Measurements from ENCODE around the gene E2F4. TPM values are rescaled to one million over a fixed set of nuclear protein-coding genes. Genes with fewer than 3 reads are reported as not detected.

Gene E2F4
- polyA plus RNA-seq, 1 donor = 67.6 TPM

GRCh38 chr16:67200491-67200890 is 8.5 kb downstream of the E2F4 start:
- WGBS (ENCODE audit: insufficient coverage, low lambda C conversion rate) = no CpG with 5 or more reads among the region's 8 CpGs
- no peak overlapping the region for H3K27ac ChIP-seq (ENCODE audit: low read length)

DNA sequence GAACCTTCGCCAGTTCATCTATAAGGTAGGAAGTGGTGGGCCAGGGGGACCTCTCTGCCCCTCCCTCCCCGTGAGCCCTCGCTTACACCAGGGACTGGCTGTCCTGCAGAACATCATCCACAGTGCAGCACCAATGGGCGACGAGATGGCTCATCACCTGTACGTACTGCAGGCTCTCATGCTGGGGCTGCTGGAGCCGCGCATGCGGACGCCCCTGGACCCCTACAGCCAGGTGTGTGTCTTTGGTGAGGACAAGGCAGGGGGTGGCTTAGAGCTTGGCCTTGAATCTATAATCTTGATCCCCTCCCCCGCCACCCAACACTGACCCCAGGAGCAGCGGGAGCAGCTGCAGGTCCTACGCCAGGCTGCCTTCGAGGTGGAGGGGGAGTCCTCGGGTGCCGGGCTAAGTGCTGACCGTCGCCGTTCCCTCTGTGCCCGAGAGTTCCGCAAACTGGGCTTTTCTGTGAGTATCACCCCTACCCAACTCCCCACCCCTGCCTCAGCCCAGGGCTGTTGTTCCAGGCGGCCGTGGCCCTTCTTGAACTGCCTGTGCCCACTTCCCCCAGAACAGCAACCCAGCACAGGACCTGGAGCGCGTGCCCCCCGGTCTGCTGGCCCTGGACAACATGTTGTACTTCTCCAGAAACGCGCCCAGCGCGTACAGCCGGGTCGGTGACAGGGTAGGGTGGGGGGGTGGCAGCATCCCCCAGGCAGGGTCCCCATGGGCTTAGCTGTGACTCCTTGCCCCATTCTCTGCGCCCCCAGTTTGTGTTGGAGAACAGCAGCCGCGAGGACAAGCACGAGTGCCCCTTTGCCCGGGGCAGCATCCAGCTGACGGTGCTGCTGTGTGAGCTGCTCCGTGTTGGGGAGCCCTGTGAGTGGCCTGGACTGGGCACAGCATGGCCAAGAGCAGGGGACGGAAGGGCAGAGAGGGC is 9.7 kb downstream of the E2F4 start:
- Histone ChIP-seq H3K27me3 (ENCODE audit: control insufficient read depth, insufficient read depth, low read length) (no peaks in the 10 kb centered on the region), H3K36me3 (ENCODE audit: control insufficient read depth, insufficient read depth, low read length) (peaks cover 55% of the 10 kb centered on the region), H3K4me1 (ENCODE audit: control insufficient read depth, insufficient read depth, low read length) (peaks cover 20% of the 10 kb centered on the region), H3K9me3 (ENCODE audit: control insufficient read depth, low read depth, low read length) (no peaks in the 10 kb centered on the region), H3K4me3 (ENCODE audit: low read length) (no peak overlapping the region), H3K27ac (ENCODE audit: low read length) (no peak overlapping the region)
- no peak for DNase-seq
- no CpG with 5 or more reads among the region's 40 CpGs for WGBS (ENCODE audit: insufficient coverage, low lambda C conversion rate)

More at GRCh38 chr16:67200491-67200890, 8.5 kb downstream of the E2F4 start:
- peaks cover 20% of the 10 kb centered on the region for H3K4me1 ChIP-seq (ENCODE audit: control insufficient read depth, insufficient read depth, low read length)
- DNase-seq = no peak
- no peak overlapping the region for H3K4me3 ChIP-seq (ENCODE audit: low read length)
- H3K9me3 ChIP-seq (ENCODE audit: control insufficient read depth, low read depth, low read length) = no peaks in the 10 kb centered on the region
- no peaks in the 10 kb centered on the region for H3K27me3 ChIP-seq (ENCODE audit: control insufficient read depth, insufficient read depth, low read length)
- peaks cover 63% of the 10 kb centered on the region for H3K36me3 ChIP-seq (ENCODE audit: control insufficient read depth, insufficient read depth, low read length)

- H3K36me3 ChIP-seq (ENCODE audit: control insufficient read depth, insufficient read depth, low read length) = peaks cover 48% of the 10 kb centered on the region
- no peak for DNase-seq
- no peaks in the 10 kb centered on the region for H3K9me3 ChIP-seq (ENCODE audit: control insufficient read depth, low read depth, low read length)
- no CpG with 5 or more reads among the region's 12 CpGs for WGBS (ENCODE audit: insufficient coverage, low lambda C conversion rate)
- no peak overlapping the region for H3K27ac ChIP-seq (ENCODE audit: low read length)
- H3K4me3 ChIP-seq (ENCODE audit: low read length) = no peak overlapping the region
- H3K27me3 ChIP-seq (ENCODE audit: control insufficient read depth, insufficient read depth, low read length) = no peaks in the 10 kb centered on the region
- H3K4me1 ChIP-seq (ENCODE audit: control insufficient read depth, insufficient read depth, low read length) = peaks cover 18% of the 10 kb centered on the region
These were observed 10.5 kb downstream of the E2F4 start for GRCh38 chr16:67202426-67202825.

GRCh38 chr16:67202956-67203493 is 11.1 kb downstream of the E2F4 start:
- no CpG with 5 or more reads among the region's 23 CpGs for WGBS (ENCODE audit: insufficient coverage, low lambda C conversion rate)
- Histone ChIP-seq H3K9me3 (ENCODE audit: control insufficient read depth, low read depth, low read length) (no peaks in the 10 kb centered on the region), H3K4me1 (ENCODE audit: control insufficient read depth, insufficient read depth, low read length) (peaks cover 12% of the 10 kb centered on the region), H3K27me3 (ENCODE audit: control insufficient read depth, insufficient read depth, low read length) (no peaks in the 10 kb centered on the region), H3K4me3 (ENCODE audit: low read length) (no peak overlapping the region), H3K27ac (ENCODE audit: low read length) (no peak overlapping the region), H3K36me3 (ENCODE audit: control insufficient read depth, insufficient read depth, low read length) (peaks cover 42% of the 10 kb centered on the region)
- DNase-seq = no peak

GRCh38 chr16:67204076-67204475 is 12.1 kb downstream of the E2F4 start:
- Histone ChIP-seq H3K9me3 (ENCODE audit: control insufficient read depth, low read depth, low read length) (no peaks in the 10 kb centered on the region), H3K27ac (ENCODE audit: low read length) (no peak overlapping the region), H3K4me3 (ENCODE audit: low read length) (no peak overlapping the region), H3K4me1 (ENCODE audit: control insufficient read depth, insufficient read depth, low read length) (peaks cover 6% of the 10 kb centered on the region), H3K27me3 (ENCODE audit: control insufficient read depth, insufficient read depth, low read length) (no peaks in the 10 kb centered on the region), H3K36me3 (ENCODE audit: control insufficient read depth, insufficient read depth, low read length) (peaks cover 39% of the 10 kb centered on the region)
- DNase-seq = no peak
- no CpG with 5 or more reads among the region's 4 CpGs for WGBS (ENCODE audit: insufficient coverage, low lambda C conversion rate)

DNA sequence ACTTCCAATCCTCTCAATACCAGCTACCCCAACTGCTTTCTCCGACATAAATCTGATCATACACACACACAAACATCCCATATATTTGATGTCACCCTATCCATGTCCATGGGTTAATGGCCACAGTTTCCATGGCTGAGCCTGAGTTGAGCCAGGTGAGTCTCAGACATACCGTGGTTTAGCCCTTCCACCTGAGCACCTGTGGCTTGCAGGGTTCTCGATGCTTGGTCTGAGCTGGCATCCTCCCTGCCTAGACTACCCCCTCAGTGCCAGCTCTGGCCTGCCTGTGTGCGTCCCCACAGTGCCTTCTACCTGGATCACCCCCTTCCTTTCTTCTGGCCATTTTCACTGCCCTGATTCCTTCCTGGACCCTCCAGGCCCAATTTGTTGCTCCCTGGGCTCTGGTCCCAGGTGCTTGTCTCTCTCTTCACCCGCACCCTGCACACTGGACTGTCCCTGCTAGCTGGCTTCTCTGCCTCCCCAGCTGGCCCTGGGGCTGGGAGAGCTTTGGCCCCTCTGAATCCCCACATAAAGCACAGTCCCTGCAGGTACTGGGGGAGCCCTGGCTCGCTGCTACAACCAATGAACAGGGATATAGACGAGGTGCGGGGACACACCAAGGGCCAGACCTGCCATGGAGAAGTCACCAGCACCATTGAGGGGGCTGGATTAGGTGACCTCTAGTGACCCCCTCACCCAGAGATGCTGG is 14.3 kb downstream of the E2F4 start:
- Histone ChIP-seq H3K4me1 (ENCODE audit: control insufficient read depth, insufficient read depth, low read length) (no peaks in the 10 kb centered on the region), H3K36me3 (ENCODE audit: control insufficient read depth, insufficient read depth, low read length) (peaks cover 34% of the 10 kb centered on the region), H3K4me3 (ENCODE audit: low read length) (no peak overlapping the region), H3K27ac (ENCODE audit: low read length) (no peak overlapping the region), H3K27me3 (ENCODE audit: control insufficient read depth, insufficient read depth, low read length) (no peaks in the 10 kb centered on the region), H3K9me3 (ENCODE audit: control insufficient read depth, low read depth, low read length) (no peaks in the 10 kb centered on the region)
- DNase-seq = no peak
- WGBS (ENCODE audit: insufficient coverage, low lambda C conversion rate) = no CpG with 5 or more reads among the region's 8 CpGs

DNA sequence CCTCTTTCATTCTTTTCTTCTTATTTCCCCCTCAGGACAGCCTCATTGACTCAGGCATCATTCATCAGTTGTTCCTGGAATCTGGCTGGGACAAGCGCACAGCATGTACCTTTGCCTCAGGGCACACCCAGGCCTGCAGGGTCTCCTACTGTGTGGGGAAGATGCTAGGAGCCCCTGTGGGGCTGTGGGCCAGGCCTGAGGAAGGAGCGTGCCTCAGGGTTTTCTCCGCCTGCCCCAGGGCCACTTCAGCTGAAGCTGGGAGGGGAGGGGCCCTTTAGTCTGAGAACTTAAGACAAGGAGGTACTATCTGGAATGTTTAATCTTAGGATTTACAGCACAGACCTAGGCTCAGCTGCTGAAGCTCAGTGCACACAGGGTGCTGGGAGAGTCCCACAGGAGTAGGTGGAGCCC is 14.9 kb downstream of the E2F4 start:
- H3K27ac ChIP-seq (ENCODE audit: low read length) = no peak overlapping the region
- H3K27me3 ChIP-seq (ENCODE audit: control insufficient read depth, insufficient read depth, low read length) = no peaks in the 10 kb centered on the region
- H3K36me3 ChIP-seq (ENCODE audit: control insufficient read depth, insufficient read depth, low read length) = peaks cover 29% of the 10 kb centered on the region
- H3K4me1 ChIP-seq (ENCODE audit: control insufficient read depth, insufficient read depth, low read length) = no peaks in the 10 kb centered on the region
- no peak overlapping the region for H3K4me3 ChIP-seq (ENCODE audit: low read length)
- WGBS (ENCODE audit: insufficient coverage, low lambda C conversion rate) = no CpG with 5 or more reads among the region's 3 CpGs
- no peaks in the 10 kb centered on the region for H3K9me3 ChIP-seq (ENCODE audit: control insufficient read depth, low read depth, low read length)
- DNase-seq = no peak

DNA sequence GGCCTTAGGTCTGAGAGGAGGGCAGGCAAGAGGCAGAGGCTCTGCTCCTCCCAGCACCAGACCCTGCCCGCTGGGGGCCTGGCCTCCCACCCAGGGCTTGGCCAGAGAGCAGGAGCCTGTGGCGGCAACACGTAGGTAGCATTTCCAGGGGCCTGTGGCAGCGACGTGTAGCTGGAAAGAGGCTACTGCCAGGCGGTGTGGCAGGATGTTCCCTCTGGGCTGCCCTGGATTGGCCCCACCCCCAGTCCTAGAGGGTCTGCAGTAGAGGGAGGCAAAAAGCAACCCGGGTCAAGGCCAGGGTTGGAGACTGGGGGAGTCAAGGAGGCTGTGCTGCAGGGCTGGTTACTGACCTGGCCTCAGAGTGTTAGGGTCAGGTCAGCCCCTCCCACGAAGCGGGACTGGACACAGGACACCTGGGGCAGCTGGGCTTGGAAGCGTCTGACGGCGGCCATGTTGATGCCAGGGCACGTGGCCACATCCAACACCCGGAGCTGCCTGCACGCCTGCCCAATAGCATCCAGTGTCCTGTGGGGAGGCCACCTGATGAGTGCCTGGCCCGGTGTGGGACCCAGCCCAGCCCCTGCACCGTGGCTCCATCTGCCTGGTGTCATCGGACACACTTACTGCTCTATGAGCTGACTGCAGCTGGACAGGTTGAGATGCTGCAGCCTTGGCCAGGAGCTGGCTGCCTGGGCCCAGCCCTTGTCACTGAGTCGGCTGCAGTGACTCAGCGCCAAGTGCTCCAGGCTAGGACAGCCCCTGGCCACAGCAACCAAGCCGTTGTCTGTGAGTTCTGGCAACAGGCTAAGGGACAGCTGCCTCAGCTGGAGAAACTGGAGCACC is 15.5 kb downstream of the E2F4 start:
- DNase-seq = no peak
- WGBS (ENCODE audit: insufficient coverage, low lambda C conversion rate) = no CpG with 5 or more reads among the region's 21 CpGs
- H3K27ac ChIP-seq (ENCODE audit: low read length) = no peak overlapping the region
- H3K4me3 ChIP-seq (ENCODE audit: low read length) = no peak overlapping the region
- peaks cover 23% of the 10 kb centered on the region for H3K36me3 ChIP-seq (ENCODE audit: control insufficient read depth, insufficient read depth, low read length)
- no peaks in the 10 kb centered on the region for H3K4me1 ChIP-seq (ENCODE audit: control insufficient read depth, insufficient read depth, low read length)
- no peaks in the 10 kb centered on the region for H3K27me3 ChIP-seq (ENCODE audit: control insufficient read depth, insufficient read depth, low read length)
- H3K9me3 ChIP-seq (ENCODE audit: control insufficient read depth, low read depth, low read length) = no peaks in the 10 kb centered on the region

GRCh38 chr16:67208154-67208896 is 16.4 kb downstream of the E2F4 start:
- H3K4me1 ChIP-seq (ENCODE audit: control insufficient read depth, insufficient read depth, low read length) = no peaks in the 10 kb centered on the region
- no peaks in the 10 kb centered on the region for H3K27me3 ChIP-seq (ENCODE audit: control insufficient read depth, insufficient read depth, low read length)
- no peak overlapping the region for H3K4me3 ChIP-seq (ENCODE audit: low read length)
- H3K27ac ChIP-seq (ENCODE audit: low read length) = no peak overlapping the region
- DNase-seq = no peak
- no CpG with 5 or more reads among the region's 11 CpGs for WGBS (ENCODE audit: insufficient coverage, low lambda C conversion rate)
- peaks cover 14% of the 10 kb centered on the region for H3K36me3 ChIP-seq (ENCODE audit: control insufficient read depth, insufficient read depth, low read length)
- H3K9me3 ChIP-seq (ENCODE audit: control insufficient read depth, low read depth, low read length) = no peaks in the 10 kb centered on the region

Data from large intestine (tissue), 3 donors.